SW 1271 (cell line): ENCODE results near the gene KRTAP4-4.
"Not testable (repeated sequence)": the region's sequence is repeated elsewhere in the genome, so short reads cannot be mapped to it uniquely, and the experiment has no call there.

Experiments used
- DNase-seq, 2 experiments: peaks; one replicate each; lab custom pipeline; 2025; lab: John Stamatoyannopoulos, UW

Gene KRTAP4-4

DNA sequence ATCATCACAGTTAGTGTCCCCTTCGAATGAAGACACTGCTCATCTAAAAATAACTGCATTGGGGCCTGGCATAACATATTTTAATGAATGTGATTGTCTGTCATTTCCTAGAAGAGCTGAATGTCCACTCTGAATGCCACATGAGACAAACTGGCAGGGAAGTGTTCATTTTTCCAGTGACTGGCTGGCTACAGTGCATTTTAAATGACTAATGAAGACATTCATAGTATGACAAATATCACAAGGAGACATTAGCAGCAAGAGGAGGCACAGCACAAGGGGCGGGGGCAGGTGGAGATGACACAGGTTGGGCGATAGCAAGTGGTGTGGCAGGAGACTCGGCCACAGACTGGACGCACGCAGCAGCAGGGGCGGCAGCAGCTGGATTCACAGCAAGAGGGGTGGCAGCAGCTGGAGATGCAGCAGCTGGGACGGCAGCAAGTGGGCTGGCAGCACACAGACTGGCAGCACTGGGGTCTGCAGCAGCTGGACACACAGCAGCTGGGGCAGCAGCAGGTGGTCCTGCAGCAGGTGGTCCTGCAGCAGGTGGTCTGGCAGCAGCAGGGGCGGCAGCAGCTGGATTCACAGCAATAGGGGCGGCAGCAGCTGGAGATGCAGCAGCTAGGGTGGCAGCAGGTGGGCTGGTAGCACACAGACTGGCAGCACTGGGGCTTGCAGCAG is 11.4 kb downstream of the KRTAP4-4 start:
- DNase-seq = not testable (repeated sequence)

DNA sequence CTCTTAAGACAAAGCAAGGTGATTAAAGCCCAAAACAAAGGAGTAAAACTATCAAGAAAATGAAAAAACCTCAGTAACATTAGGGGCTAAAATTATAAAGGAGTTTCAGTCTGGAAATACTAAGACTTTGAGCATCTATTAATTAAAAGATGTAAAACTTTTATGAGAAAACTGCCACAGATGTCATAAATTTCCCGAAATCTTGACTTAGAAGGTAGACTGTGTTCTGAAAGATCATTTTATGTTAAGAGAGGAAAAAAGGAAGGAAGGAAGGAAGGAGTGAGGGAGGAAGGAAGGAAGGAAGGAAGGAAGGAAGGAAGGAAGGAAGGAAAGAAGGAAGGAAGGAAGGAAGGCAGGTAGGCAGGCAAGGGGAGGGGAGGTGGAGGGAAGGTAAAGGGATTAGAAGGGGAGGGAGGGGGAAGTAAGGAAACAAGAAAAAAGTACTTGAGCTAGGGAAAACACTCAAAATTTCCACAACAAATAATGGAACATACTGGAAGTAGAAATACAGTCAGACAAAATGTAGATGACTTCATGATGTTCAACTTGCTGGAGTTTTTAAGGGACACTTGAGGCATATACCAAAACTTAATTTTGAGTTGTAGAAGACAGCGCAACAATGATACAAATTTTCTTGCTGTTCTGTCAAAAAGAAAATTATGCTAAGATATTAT is 12.9 kb downstream of the KRTAP4-4 start:
- no peak for DNase-seq

DNA sequence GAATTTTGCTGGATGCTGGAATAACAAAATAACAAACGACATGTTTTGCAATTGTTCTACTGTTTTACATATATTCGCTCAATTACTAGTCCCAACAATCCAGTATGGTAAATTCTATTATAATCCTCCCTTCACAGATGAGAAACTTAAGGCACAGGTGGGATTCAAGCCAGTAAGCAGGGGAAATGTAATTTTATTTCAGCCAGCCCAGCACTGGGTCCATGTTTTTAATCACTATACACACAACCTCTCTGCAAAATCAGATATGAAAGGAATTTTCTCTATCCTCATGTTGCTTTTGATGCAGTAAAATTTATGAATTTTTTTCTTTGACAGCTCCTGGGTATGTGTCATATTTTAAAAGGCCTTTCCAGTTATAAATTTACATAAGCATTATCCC is 15.3 kb downstream of the KRTAP4-4 start:
- no peak for DNase-seq

DNA sequence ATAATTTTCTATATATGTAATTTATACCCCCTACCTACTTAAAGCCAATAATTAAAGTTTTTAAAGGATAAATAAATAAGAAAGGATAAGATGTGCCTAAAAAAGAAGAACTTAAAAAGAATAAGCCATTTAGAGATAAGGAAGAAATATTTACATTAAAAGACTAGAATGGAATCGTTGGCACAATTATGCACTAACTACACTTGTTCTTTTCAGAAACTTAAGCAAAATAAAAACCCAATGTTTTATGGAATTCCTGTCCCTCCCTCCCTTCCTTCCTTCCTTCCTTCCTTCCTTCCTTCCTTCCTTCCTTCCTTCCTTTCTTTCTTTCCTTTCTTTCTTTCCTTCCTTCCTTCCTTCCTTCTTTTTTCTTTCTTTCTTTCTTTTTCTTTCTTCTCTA is 15.7 kb downstream of the KRTAP4-4 start:
- no peak for DNase-seq

GRCh38 chr17:41141361-41141760 is 19.2 kb downstream of the KRTAP4-4 start:
- DNase-seq = no peak

DNA sequence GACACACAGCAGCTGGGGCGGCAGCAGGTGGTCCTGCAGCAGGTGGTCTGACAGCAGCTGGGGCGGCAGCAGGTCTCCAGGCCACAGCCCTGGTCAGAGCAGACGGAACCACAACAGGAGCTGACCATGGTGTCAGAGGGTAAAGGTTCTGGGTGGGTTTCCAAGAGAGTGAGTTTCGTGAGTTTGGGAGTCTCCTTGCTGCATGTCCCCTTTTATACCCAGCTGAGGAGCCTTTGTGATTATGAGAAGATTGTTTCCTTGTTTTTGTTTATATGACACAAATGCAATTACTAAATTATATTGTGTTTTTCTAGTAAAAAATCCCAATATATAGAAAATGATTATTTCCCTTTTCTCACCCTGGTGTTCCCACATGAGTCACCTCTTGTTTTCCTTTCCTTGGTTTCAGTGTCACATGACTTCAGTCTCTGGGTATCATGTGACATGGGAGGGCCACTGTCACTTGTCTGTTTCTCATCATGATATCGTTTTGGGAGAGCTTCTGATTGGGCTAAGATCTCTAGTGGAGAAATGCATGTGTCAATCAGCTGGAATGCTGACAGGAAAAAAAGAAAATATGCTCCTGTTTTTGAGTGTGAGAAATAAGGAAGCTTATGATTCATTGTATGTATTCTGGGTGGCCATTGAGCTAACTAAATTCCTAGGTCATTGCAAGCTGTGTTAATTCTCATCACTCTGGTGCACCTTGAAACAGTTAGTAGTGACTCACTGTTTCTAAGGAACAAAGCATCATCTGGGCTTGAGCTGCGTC is 20.0 kb downstream of the KRTAP4-4 start, which contains the start of gene KRTAP4-6:
KRTAP4-6 (minus strand) TSS at position 185 of the 772 bp plus-strand sequence; CDS start at position 128, 57 bp downstream.
- DNase-seq = peak; percentile 18 to 38

- DNase-seq = not testable (repeated sequence)
Observed at GRCh38 chr17:41139865-41140264, 20.7 kb downstream of the KRTAP4-4 start.

GRCh38 chr17:41133880-41134735 is 26.4 kb downstream of the KRTAP4-4 start:
- DNase-seq = no peak

GRCh38 chr17:41131979-41132378 is 28.6 kb downstream of the KRTAP4-4 start:
- DNase-seq = peak; percentile 23 to 60

DNA sequence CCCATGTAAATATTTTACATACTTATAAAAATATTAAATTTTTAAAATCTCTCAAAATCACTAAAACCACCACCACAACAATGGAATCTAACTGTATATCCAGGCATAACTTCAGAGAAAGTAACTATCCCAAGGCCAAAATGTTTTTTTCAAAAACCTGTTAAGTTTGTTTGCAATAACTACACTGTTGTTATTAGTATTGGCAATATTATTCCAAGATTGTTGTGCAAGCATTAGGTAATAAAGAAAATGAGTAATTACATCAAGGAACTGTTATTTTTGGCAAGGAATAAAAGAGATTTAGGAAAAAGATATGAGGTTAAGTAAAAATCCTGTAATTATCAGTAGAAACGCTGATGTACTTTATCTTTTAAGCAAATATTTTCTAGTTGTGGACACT is 33.2 kb downstream of the KRTAP4-4 start:
- no peak for DNase-seq

DNA sequence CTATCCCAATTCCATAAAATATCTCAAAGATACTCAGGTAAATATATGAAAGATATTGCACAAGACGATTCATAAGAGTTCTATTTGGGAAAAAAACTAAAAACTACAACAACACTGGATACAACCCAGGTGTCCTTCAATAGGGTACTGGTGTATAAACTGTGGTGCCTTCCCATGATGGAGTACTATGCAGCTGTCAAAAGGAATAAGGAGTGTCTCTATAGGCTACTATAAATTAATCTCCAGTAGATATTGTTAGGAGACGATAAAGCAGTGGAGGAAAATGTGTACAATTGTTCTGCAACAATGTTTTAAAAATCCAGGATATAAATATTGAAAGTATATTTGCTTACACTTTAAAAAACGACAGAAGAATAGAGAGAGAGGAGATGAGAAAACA is 34.1 kb downstream of the KRTAP4-4 start:
- DNase-seq = no peak

DNA sequence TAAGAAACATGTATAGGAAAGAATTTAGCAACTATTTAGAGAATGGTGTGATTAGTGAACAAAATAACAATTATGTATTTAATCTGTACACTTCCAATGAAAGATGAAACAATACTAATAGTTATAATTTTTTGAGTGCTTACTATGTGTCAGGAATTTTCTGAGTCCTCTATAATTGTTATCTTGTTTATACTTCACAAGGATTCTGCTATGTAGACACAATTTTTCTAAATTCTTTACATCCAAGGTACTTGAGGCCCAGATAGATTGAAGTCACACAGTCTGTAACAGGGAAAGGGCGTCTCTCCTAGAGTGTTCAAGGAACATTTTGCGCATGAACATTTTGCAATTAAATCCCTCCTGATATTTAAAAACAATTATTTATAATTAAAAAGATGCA is 35.5 kb downstream of the KRTAP4-4 start:
- DNase-seq = no peak

- not testable (repeated sequence) for DNase-seq
Observed at GRCh38 chr17:41123991-41124371, 36.6 kb downstream of the KRTAP4-4 start, which contains the start of gene KRTAP4-12. KRTAP4-12 (minus strand) TSS chr17:41124182; CDS start chr17:41124122, 60 bp downstream.

DNA sequence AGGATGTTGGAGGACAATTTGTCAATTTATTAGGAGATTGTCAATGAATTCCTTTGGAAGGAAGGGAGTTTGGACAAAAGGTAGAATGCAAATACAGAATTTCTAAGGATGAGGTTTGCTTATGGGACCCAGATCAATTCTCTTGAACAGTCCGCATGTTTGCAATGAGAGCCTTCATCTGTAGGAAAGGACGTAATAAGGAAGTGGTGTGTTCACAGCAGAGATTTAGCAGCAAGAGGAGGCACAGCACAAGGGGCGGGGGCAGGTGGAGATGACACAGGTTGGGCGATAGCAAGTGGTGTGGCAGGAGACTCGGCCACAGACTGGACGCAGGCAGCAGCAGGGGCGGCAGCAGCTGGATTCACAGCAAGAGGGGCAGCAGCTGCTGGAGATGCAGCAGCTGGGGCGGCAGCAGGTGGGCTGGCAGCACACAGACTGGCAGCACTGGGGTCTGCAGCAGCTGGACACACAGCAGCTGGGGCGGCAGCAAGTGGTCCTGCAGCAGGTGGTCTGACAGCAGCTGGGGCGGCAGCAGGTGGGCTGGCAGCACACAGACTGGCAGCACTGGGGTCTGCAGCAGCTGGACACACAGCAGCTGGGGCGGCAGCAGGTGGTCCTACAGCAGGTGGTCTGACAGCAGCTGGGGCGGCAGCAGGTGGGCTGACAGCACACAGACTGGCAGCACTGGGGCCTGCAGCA is 37.1 kb downstream of the KRTAP4-4 start:
- not testable (repeated sequence) for DNase-seq

GRCh38 chr17:41121742-41122141 is 38.8 kb downstream of the KRTAP4-4 start:
- no peak for DNase-seq

GRCh38 chr17:41119696-41120690 is 40.6 kb downstream of the KRTAP4-4 start:
- not testable (repeated sequence) for DNase-seq

GRCh38 chr17:41118721-41119120 is 41.8 kb downstream of the KRTAP4-4 start:
- DNase-seq = no peak

GRCh38 chr17:41117846-41118386 is 42.6 kb downstream of the KRTAP4-4 start, which contains the start of gene KRTAP4-11:
KRTAP4-11 (minus strand) TSS chr17:41118373; CDS start chr17:41118315, 58 bp downstream.
- DNase-seq = not testable (repeated sequence)

DNA sequence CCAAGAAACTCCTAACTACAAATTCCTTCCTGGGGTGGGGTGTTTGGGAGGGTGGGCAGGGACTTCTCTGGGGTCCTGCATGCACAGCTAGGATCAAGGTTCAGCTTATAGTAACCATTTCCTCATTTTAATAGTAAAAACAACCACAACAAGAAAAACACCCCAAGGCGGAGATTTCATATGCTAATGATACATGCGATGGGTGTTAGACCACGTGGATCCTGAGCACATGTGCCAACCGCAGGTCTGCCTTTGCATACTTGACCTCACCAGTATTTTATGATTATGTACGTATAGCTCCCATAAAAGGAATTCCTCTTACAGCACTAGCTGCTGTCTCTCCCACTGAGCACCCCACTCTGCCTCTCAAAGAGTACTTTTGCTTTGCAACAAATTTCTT is 44.3 kb downstream of the KRTAP4-4 start:
- DNase-seq = no peak
